GM19239 (cell line): ENCODE data around the gene TTI1.

Experiments used
- DNase-seq: peaks from one replicate; pipeline ENCODE4 v3.0.0; 2011; ENCODE audit warnings: low spot score; ENCODE audit not compliant: insufficient read length
- FAIRE-seq: peaks from 2 replicates; lab custom pipeline; 2011; peaks lifted over from hg19 to GRCh38; lab: Jason Lieb, UNC

TTI1 gene

DNA sequence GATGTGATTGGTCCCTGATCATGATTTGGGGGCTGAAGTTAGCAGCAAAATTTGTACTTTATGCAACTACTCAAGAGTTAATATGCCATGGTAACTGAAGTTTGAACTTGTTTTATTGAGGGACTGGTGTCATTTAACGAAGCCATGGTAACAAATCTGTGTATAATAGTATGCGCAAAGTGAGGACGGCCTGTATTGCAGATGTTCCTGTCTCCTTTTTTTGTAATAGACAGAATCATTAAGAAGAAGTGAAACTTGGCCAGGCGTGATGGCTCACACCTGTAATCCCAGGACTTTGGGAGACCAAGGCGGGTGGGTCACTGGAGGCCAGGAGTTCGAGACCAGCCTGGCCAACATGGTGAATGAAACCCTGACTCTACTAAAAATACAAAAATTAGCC lies 22.6 kb upstream of the TTI1 start:
- DNase-seq (no peak), FAIRE-seq (no peak)

- DNase-seq (no peak), FAIRE-seq (no peak)
These were observed 22.0 kb upstream of the TTI1 start for GRCh38 chr20:38055294-38055693.

- FAIRE-seq, result no peak
- no peak for DNase-seq
These were observed 21.4 kb upstream of the TTI1 start for GRCh38 chr20:38054647-38055046.

- FAIRE-seq (no peak), DNase-seq (no peak)
These were observed 19.6 kb upstream of the TTI1 start for GRCh38 chr20:38052870-38053269.

DNA sequence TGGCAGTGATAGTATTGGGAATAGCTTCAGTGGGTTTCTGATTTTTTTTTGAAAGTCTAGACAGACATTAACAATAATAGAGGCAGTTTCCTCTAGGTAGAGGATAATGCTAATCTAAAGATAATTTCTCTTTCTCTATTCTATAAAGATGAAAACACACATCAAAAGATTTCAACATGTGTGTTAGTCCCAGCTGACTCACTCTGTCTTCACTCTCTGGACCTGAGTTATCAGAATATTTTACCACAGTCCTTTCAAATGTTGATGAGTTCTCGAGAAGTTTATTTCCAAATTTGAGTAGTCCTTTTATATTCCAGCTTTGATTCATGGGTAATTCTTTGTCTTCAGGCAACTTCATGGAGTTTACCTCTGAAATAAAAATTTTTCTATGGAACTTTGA lies 17.4 kb upstream of the TTI1 start:
- no peak for FAIRE-seq

GRCh38 chr20:38049800-38050199 lies 16.5 kb upstream of the TTI1 start:
- DNase-seq (no peak), FAIRE-seq (no peak)

More for the DNA sequence above, 17.4 kb upstream of the TTI1 start:
- DNase-seq, result no peak

DNA sequence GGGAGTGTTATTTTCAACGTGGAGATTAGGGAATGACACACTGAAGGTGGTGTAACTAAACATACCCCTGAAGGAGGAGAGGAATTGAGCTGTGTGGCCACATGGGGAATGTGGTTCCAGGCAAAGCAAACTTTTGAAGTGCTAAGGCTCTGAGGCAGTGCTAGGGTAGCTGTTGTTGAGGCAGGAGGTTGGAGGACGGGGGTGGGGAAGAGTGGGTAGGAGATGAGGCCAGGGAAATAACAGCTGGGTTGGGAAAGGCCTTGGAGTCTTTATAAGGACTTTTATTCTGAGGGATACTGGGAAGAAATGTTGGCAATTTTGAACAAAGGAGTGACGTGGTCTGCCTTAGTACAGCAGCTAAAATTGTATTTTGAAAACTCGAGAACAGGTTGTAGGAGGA lies 13.3 kb upstream of the TTI1 start:
- DNase-seq, result no peak
- FAIRE-seq, result no peak

- FAIRE-seq, result no peak
- DNase-seq, result no peak
These were observed 11.4 kb upstream of the TTI1 start for GRCh38 chr20:38044685-38045084.

DNA sequence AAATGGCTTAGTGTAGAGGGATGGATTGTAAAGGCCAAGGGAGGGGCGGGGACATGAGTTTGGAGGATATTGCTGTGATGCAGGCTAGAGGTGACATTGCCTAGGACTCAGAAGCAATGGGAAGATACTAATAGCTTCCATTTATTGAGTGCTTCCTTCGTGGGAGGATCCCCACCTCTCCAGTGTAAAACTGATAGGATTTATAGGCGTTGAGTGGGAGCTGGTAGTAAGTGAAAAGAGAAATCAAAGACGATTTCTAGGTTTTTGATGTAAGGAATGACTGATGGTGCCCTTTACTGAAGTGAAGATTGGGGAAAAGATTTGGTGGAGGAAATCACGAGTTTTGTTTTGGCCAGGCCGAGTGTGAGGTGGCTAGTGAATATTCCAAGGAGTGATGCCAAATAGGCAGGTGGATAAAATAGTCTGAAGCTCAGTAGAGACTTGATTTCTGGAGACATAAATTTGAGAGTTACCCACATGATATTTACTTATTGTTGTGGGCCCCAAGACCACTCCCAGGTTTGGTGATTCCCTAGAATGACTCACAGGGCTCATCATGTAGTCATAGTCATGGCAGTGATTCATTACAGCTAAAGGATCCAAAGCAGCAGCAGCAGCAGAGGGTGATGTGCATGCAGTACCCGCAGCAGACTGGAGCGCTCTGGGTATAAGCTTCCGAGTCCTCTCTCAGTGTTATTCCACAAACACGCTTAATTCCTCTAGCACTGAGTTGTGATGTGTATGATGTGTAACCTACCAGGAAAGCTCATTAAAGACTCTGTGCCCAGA lies 10.4 kb upstream of the TTI1 start:
- DNase-seq (no peak), FAIRE-seq (no peak)

GRCh38 chr20:38040276-38040675 lies 7.0 kb upstream of the TTI1 start:
- DNase-seq (no peak), FAIRE-seq (no peak)

DNA sequence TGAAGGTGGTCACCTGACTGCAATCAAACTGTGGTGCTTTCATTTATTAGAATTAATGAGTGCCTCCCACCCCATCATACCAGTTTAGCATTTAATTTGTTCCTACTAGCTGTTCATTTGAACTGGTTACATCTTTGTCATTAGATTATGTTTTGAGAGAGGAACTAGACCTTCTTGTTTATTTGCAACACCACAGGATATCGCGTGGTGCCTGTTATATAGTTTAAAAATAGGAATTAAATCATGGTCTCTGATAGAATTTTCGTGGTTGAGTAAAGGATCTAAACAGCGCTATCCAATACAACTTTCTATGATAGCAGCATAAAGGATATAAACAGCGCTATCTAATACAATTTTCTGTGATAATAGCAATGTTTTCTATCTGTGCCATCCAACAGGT lies 3.1 kb upstream of the TTI1 start:
- DNase-seq (no peak), FAIRE-seq (no peak)

DNA sequence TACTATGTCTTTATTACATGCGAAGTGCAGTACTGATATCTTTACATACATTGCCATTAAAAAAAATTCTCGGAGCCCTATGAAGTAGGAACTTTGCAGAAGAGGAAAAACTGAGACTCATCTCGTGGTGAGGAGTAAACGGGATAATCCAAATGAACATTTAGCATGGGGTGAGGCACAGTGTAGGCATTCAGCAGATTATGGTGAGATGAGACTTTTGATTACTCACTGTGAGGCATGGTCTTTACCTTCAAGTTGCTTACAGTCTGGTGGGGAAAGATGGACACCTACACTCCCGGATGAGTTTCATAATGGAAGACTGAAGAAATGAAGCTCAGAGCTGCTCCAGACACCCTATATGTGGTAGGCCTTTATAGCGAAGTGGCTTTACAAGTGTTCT lies 1.7 kb upstream of the TTI1 start:
- no peak for DNase-seq
- FAIRE-seq, result no peak

- peak; percentile 44 for FAIRE-seq
- no peak for DNase-seq
These were observed 923 bp upstream of the TTI1 start for GRCh38 chr20:38034108-38034649.

GRCh38 chr20:38032585-38033329 lies 499 bp downstream of the TTI1 start:
- FAIRE-seq, result no peak
- DNase-seq, result peak; percentile 42

DNA sequence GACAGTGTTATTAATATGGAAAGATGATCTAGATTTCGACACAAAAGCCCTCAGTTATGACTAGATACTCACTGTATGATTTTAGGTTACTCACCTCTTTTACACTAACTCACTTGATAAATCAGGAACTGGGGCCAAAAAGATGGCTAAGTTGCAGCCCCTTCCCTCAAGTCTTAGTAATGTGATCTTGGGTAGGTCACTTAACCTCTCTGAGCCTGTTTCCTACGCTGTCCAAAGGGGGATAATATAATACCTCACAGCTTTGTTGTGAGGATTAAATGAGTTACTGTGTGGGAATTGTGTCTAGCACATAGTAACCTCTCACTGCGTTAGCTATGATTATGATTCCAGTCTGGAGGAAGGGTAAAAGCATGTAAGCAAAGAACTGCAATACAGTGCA lies 1.3 kb downstream of the TTI1 start:
- DNase-seq, result no peak
- no peak for FAIRE-seq

DNA sequence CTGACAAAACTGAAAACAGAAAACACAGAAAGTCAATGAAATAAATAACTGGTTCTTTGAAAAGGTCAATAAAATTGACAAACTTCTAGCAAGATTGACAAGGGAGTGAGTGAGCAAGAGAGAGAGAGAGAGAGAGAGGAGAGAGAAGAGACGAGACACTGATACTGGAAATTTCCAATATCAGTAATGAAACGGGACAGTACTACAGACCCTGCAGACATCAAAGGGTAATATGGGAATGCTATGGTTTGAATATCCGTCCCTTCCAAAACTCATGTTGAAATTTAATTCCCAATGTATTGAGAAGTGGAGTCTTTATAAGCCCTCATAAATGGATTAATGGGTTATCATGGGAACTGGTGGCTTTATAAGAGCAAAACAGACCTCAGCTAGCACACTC lies 3.8 kb downstream of the TTI1 start:
- DNase-seq, result no peak
- FAIRE-seq, result no peak

DNA sequence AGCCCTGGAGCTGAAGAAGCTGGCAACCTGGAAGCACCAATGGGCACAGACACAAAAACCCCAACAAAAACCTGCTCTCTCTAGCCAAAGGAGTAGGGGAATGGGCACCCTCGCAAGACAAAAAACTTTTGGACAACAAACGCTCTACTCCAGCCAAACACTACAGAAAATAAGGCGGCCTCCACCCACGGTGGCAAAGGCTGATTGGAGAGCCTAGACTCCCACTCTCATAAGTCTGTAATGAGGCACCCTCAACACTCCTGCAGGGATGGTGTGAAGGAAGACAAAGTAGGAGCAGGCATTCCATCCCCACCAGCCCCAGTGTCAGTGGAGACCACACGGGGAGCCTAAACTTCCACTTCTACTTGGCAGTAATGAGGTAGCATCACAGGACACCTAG lies 8.8 kb downstream of the TTI1 start:
- FAIRE-seq, result no peak
- no peak for DNase-seq

DNA sequence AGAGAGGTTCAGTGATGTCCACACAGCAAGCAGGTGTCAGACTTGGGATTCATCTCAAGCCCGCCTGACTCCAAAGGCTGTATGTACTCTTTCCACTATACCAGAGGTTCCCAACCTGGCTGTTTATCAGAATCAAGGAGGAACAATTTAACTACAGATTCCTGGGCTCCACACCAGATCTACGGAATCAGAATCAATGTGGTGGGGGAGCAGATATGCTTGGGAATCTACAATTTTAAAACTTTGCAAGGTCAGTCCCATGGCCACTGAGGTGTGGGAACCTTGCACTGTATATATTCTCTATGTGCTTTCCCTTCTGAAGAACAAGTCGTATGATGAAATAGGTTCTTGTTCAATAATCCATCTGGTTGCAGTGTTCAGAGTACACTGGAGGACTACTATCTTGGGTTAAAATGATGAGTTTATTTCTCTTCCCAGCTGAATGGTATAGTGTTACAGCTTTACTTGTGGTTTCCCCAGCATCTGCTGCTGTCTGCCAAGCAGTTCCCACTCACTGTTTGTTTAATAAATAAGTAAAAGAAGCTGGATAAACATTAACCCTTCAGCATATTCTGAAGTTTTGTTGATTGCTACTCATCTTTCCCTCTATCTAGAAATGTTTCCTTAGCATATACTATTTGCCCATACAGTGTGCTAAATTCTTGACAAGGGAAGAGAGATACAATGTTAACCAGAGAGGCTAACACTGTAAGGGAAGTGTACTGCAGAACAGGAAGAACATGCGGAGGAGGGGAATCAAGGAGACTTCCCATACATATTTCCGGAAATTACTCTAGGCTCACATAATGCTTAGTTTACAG lies 9.9 kb downstream of the TTI1 start:
- FAIRE-seq, result peak; percentile 88
- DNase-seq, result no peak

GRCh38 chr20:38021087-38021772 lies 12.0 kb downstream of the TTI1 start:
- no peak for FAIRE-seq
- no peak for DNase-seq

GRCh38 chr20:38018385-38018784 lies 14.9 kb downstream of the TTI1 start:
- FAIRE-seq (no peak), DNase-seq (no peak)
